Ramos (cell line): ENCODE measurements around the gene TAF6.
"Not testable (repeated sequence)": the region's sequence is repeated elsewhere in the genome, so short reads cannot be mapped to it uniquely, and the experiment has no call there.

Experiments
- in situ Hi-C: fragments of 300-500 bp; cut with MboI; formaldehyde crosslinking; loops from one replicate; pipeline ENCODE4 v1.14.3; 2022; ENCODE audit warnings: low sequenced_read_pairs; ENCODE audit not compliant: unreplicated experiment

Gene TAF6

DNA sequence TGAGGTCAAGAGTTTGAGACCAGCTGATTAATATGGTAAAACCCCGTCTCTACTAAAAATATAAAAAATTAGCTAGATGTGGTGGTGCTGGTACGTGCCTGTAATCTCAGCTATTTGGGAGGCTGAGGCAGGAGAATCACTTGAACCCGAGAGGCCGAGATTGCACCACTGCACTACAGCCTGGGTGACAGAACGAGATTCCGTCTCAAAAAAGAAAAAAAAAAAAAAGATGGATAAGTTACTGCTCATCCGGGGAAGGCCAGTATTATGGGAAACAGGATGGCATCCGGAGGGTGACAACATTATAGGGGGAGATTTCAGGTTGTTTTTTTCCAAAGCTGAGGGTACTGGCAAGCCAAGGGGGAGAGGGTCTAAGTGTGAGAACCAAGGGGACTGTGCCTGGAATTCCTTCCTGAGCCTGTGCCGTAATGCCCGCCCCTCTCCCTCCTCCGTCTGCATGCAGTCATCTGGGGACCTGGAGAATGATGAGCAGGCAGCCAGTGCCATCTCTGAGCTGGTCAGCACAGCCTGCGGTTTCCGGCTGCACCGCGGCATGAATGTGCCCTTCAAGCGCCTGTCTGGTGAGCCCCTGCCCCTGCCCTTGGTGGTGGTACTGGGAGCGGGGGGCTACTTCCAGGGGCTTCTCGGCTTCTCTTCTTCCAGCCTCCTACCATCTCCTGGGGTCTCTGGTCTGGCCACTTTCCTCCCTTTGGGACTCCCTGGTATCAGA, 33.9 kb upstream of the TAF6 start:
- in situ Hi-C loops = no loop called here

DNA sequence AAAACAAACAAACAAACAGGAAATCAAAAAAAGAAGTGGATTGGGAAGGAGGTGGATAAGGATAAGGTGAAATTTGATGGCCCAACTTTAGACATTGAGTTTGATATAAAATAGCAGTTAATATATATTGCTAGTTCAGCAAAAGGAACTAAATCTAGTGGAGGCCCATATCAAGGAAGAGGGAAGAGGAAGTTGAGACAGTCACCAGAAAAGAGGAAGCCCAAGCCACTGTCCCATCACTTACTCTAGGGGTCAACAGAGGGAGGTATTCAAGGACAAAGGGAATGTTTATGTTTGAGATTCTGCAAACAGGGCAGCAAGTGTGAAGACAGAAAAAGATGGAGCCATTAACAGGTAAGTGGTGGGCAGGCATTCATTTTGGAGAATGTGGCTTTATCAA, 33.2 kb upstream of the TAF6 start:
- in situ Hi-C loops = no loop called here

DNA sequence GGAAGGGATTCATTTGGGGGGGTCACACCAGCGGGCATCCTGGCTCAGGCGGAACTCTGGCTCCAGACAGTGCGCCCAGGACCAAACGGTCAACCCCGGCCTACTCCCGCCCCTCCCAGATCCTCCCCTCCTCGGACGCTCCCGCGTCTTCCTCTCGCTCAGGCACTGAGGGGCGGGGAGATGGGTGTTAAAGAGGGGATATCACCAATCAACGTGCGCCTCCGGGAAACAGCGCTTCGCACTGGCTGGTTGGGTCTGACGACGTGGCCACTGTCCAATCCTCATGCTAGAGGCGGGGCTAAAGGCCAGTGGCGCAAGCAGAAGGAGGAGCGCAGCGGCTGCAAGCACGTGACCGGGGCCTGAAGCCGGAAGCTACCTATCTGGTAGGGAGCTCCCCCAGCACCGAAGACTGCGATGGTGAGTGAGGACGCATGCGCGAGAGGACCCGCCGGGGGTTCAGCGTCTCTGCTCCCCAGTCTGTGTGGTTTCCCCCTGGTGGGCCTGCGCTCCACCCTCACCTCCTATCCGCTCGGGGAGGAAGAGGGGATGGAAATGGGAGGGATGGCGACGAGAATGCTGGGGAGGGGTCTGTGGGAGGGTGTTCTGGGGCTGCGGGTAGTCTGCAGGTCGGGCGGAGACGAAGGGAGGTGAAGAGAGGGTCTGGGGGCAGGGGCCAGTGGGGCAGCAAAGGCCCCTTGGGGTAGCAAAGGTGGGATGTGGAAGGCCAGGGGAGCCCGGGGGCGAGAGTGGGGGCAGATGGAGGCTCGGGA, 29.6 kb upstream of the TAF6 start, which contains the start of gene LAMTOR4:
Gene LAMTOR4 (plus strand): TSS at position 360 of the 770 bp plus-strand sequence. CDS start 55 bp downstream, at position 415.
- in situ Hi-C loops = no loop called here

DNA sequence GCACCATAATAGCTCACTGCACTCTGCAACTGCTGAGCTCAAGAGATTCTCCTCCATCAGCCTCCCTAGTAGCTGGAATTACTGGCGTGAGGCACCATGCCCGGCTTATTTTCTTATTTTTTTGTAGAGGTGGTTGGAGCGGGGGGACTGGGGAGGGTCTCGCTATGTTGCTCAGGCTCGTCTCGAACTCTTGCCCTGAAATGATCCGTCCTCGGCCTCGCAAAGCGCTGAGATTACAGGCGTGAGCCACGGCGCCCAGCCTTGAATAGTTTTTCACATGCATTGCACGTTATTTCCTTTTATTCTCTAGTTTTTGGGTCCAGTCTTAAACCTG, 29.0 kb upstream of the TAF6 start:
- in situ Hi-C loops = no loop called here

DNA sequence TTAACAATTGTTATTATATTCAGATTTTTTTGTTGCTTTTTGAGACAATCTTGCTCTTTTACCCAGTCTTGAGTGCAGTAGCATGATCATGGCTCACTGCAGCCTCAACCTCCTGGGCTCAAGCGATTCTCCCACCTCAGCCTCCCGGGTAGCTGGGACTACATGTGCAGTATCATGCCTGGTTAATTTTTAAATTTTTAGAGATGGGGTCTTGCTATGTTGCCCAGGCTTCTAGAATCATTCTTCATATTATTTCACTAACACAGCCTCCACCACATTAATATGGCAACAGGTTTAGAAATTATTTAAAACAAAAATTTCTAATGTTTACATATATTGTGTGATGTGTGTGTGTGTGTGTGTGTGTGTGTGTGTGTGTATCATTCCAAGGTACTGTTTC, 28.1 kb upstream of the TAF6 start:
- in situ Hi-C loops = no loop called here

DNA sequence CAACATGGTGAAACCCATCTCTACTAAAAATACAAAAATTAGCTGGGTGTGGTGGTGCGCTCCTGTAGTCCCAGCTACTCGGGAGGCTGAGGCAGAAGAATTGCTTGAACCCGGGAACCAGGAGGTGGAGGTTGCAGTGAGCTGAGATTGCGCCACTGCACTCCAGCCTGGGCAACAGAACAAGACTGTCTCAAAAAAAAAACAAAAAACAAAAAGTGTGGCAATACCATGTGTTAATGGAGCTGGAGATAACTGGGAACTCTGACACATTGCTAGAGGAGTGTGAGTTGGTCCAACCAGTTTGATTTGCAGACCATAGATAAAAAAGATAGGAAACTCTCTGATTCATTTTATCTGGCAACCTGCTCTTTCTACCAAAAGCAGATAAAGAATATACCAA, 27.2 kb upstream of the TAF6 start:
- in situ Hi-C loops = not testable (repeated sequence)

DNA sequence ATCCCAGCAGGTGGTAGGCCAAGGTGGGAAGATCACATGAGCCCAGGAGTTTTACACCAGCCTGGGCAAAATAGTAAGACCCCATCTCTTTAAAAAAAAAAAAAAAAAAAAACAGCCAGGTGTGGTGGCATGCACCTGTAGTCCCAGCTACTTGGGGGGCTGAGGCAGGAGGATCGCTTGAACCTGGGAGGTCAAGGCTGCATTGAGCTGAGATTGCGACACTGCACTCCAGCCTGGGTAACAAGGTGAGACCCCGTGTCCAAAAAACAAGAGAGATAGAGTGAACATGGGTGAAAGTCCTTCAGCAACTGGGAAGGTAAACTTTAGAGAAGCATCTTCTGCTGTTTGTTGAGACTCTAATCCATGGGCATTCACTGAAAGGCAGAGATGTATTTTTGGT, 23.3 kb upstream of the TAF6 start:
- in situ Hi-C loops = no loop called here

DNA sequence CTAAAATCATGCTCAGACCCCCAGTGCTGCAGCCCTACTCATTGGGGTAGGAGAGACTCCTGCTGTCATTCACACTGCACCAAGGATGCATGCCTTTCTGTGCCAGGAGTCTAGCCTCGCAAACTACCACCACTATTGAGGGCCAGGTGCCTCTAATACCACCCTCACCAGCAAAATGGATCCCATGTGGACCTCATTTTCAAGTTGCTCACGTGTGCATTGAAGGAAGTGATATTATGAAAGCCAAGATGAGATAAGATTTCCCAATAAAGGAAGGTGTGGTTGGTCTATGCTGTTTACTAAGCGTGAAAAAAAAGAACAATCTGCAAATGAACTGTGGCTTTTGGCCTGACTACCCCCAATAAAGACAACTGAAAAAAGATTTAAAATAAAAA, 22.4 kb upstream of the TAF6 start:
- in situ Hi-C loops = no loop called here

DNA sequence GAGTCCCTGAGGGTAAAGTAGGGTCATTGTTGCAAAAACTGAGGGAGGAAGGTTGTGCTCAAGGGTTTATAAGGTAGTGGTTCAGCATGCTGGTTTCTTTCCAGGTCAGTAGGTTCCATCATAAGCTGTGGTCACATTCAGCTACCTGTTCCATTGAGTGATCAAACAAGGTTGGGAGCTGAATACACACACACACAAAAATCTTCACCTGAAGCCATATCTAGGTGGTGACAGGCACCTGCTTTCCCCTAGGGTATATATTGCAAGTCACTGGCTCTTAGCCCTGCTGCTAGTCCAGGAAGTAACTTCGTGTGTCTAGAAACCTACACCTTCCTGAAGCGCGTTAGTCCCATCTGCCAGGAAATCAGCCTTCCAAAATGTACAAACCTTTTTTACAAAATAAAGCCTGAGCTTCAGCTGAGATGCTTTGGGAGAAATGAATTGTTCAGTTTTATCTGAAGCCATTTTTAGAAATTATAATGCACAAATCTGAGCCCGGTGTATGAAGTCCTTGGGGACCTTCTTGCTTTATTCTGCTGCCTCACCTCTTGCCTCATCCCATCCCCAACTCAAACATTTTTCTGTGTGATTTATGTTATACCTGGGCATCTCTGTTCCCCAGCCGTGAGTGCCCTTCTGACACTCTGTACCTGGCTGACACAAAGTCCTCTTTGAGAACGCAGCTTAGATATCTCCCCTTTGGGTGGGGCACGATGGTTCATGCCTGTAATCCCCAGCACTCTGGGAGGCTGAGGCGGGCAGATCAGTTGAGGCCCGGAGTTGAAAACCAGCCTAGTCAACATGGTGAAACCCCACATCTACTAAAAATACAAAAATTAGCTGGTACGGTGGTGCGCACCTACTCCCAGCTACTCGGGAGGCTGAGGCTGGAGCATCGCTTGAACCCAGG, 18.9 kb upstream of the TAF6 start:
- in situ Hi-C loops = loop anchor here (5.0 kb wide), 1 partner anchor 74 kb away; no protein-coding TSS in a partner anchor

DNA sequence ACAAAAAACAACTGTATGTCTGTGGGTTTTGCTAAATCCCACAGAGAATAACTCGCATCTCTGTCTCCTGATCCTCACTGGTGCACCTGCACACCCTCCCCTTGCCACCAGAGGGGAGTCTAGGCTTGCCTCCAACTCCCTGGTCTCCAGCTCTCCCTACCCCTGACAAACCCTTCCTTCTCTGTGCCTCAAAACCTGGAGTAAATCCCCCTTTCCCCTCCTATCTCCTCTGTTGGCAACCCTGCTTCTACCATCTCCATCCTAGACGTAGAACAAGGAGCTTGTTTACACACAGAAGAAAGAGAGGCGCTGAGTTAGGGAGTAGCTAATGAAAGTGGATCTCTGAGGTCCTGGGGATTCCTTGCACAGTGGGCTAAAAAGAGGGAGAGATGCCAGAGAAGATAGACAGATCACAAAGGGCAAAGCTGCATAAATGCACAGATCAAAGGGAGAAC, 13.6 kb upstream of the TAF6 start:
- in situ Hi-C loops = loop anchor here (5.0 kb wide), 1 partner anchor 275 kb away; no protein-coding TSS in a partner anchor

DNA sequence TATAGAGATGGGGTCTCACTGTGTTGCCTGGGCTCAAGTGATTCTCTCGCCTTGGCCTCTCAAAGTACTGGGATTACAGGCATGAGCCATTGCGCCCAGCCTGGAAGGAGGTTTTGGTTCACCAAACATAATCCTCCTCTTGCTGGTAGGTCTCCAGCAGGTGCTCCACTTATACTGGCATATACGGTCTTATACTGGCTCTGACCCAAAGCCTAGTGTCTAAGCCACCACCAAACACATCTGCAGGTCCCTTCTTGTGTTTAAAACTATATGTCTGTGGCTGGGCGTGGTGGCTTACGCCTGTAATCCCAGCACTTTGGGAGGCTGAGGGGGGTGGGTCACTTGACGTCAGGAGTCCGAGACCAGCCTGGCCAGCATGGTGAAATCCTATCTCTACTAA, 13.0 kb upstream of the TAF6 start:
- in situ Hi-C loops = loop anchor here (5.0 kb wide), 1 partner anchor 275 kb away; no protein-coding TSS in a partner anchor

DNA sequence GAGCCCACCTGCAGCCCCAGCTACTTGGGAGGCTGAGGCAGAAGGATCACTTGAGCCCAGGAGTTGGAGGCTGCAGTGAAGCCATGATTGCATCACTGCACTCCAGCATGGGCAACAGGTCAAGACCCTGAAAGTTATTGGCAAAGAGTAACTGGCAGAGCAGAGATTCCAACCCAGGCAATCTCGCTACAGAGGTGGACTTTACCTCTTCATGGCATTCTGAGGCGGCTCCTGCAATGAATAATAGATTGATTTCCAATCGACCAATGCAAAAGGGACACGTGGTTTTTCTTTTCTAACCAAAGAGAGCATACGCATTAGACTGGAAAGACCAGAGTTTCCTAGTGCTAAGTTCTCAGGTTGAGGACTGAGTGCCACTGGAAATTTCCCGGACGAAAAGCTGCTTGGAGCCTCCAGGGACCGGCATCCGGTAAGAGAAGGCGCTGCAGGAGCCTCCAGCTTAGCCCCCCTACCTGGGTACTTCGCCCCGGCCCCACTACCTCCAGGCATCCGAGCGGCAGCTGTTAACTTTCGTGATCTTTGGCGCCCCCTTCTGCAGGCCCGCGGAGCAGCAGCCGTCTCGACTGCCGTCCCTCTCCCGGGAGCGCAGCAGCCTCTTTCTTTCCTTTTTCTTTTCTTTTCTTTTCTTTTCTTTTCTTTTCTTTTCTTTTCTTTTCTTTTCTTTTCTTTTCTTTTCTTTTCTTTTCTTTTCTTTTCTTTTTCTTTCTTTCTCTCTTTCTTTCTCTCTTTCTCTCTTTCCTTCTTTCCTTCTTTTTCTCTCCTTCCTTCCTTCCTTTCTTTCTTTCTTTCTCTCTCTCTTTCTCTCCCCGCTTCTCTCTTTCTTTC, 11.7 kb upstream of the TAF6 start:
- in situ Hi-C loops = loop anchor here (5.0 kb wide), 1 partner anchor 276 kb away; no protein-coding TSS in a partner anchor

DNA sequence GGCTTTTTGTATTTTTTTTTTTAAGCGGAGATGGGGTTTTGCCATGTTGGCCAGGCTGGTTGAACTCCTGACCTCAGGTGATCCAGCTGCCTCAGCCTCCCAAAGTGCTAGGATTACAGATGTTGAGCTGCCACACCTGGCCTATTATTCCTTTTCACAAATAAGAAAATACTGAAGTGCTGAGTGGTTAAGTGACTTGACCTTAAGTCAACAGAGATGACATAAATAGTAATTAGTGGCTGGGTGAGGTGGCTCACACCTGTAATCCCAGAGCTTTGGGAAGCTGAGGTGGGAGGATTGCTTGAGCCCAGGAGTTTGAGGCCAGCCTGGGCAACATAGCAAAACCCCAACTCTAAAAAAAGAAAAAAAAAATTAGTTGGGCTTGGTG, 11.1 kb upstream of the TAF6 start:
- in situ Hi-C loops = loop anchor here (5.0 kb wide), 1 partner anchor 277 kb away; no protein-coding TSS in a partner anchor

DNA sequence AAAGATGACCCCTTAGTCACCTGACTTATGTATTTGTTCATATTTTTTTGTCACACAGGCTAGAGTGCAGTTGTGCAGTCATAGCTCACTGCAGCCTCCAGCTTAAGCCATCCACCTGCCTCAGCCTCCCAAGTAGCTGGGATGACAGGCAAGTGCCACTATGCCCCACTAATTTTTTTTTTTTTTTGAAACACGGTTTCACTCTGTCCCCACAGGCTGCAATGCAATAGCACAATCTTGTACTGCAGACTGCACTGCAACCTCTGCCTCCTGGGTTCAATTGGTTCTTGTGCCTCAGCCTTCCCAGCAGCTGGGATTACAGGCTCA, 9.4 kb upstream of the TAF6 start:
- in situ Hi-C loops = loop anchor here (5.0 to 10.0 kb wide), 3 partner anchors 136 to 224 kb away; partner anchors contain the start of gene TRIM4

DNA sequence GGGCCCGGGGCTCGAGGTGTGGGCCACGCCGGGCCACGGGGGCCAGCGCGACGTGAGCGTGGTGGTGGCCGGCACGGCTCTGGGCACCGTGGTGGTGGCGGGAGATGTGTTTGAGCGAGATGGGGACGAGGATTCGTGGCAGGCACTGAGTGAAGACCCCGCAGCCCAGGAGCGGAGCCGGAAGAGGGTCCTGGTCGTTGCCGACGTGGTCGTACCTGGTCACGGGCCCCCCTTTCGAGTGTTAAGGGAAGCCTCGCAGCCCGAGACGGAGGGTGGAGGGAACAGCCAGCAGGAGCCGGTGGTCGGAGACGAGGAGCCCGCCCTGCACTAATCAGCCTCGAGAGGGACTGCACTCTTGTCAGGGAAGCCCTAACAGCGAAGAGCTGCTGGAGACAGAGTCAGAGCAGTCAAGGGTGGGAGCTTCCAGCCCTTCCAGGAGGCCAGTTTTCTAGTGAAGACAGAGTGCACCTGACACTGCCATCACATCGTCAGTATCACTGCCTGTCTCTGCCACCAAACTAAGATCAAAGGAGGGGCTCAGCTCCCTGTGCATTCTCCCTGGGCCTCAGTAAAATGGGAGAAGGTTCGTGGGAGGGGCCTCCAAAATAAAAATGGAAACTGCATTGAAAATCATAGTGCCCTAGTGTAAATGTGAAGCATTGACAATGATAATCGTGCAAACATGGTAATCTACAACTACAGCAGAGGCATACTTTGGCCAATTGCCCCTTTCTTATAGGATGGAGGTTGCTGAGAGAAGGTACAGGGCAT, 8.9 kb upstream of the TAF6 start:
- in situ Hi-C loops = loop anchor here (5.0 to 10.0 kb wide), 3 partner anchors 136 to 224 kb away; partner anchors contain the start of gene TRIM4

DNA sequence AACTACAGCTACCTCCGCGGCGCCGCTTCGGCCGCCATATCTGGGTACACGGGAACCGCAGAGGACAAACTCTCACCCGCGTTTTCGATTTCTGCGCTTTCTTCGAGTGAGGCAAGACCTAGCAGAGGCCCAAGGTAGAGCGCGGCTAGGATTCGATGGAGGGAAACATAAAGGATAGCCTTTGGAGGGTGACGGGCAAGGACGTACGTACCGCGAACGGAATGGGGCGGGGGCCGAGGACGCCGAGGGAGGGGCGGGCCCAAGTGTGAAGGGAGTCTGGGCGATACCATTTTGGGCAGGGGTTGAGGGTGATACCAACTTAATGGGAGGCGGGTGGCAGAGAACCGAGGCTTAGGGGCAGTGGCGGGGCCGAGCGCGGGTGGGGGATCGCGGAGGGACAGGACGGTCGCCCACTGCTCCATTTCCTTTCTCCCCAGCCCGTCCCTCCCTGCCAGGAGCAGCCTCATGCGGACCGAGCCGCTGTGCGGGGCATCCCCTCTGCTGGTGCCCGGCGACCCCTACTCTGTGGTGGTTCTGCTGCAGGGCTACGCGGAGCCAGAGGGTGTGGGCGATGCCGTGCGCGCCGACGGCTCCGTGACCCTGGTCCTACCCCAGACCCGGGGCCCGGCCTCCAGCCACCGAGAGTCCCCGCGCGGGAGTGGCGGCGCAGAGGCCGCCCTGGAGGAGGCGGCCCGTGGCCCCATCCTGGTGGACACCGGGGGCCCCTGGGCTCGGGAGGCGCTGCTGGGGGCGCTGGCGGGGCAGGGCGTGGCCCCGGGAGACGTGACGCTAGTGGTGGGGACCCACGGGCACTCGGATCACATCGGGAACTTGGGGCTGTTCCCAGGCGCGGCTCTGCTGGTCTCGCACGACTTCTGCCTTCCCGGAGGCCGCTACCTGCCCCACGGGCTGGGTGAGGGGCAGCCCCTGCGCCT, 8.0 kb upstream of the TAF6 start, which contains the start of gene MBLAC1:
Gene MBLAC1 (plus strand): TSS at position 37 of the 935 bp plus-strand sequence. CDS start 429 bp downstream, at position 466.
- in situ Hi-C loops = loop anchor here (5.0 to 10.0 kb wide), 3 partner anchors 135 to 225 kb away; partner anchors contain the start of gene TRIM4

DNA sequence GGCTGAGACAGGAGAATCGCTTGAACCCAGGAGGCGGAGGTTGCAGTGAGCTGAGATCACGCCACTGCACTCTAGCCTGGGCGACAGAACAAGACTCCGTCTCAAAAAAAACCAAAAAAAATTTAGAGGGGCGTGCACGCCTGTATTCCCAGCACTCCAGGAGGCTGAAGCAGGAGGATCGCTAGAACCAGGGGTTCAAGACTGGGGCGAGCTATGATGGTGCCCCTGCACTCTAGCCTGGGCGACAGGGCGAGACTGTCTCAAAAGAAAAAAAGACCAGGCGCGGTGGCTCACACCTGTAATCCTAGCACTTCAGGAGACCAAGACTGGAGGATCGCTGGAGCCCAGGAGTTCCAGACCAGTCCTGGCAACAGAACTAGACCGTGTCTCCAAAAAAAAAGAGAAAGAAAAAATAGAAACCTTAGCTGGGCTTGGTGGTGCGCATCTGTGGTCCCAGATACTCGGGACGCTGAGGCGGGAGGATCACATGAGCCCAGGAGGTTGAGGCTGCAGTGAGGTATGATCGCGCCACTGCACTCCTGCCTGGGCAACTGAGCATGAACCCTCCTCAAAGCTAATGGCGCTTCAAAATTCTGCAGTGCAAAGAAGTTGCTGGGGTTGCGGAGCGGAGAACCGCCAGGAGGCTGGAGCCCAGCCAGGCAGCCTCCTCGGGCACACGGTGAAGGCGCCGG, 7.2 kb upstream of the TAF6 start:
- in situ Hi-C loops = loop anchor here (5.0 to 10.0 kb wide), 3 partner anchors 134 to 226 kb away; partner anchors contain the start of gene TRIM4
